Measurements from ENCODE around the gene SC5D.

DNA sequence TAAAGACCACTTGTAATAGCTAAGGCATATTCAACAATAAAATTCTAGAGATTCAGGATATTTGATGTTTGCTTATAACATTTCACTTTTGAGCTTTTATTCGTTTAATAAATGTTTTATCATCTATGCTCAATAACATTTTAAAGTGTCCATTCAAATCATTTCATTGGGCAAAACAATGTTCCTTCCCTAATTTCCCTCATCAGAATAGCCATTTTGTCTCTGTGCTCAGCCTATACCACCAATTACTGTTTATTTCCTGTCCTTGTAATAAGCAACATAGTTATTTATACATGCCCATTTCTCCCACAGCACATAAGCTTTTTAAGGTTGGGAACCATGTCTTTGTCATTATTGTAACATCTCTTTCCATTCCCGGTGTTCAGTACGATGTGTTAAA lies 1.3 kb upstream of the SC5D start:
- TF ChIP-seq, protein P1, sequence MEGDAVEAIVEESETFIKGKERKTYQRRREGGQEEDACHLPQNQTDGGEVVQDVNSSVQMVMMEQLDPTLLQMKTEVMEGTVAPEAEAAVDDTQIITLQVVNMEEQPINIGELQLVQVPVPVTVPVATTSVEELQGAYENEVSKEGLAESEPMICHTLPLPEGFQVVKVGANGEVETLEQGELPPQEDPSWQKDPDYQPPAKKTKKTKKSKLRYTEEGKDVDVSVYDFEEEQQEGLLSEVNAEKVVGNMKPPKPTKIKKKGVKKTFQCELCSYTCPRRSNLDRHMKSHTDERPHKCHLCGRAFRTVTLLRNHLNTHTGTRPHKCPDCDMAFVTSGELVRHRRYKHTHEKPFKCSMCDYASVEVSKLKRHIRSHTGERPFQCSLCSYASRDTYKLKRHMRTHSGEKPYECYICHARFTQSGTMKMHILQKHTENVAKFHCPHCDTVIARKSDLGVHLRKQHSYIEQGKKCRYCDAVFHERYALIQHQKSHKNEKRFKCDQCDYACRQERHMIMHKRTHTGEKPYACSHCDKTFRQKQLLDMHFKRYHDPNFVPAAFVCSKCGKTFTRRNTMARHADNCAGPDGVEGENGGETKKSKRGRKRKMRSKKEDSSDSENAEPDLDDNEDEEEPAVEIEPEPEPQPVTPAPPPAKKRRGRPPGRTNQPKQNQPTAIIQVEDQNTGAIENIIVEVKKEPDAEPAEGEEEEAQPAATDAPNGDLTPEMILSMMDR (conservative IDR thresholded peaks at IDR 0.05; ENCODE audit: low read depth, low read length): no peak
- TF ChIP-seq EZH2 (IDR thresholded peaks at IDR 0.05; ENCODE audit: low read length, unreplicated experiment): no peak

Measured in PC-3 (cell line).